B cell (primary cell): Measurements from ENCODE around the gene MAP4K4.

Experiments used
- CTCF ChIP-seq: fragments of 200-600 bp; IDR thresholded peaks from one replicate; pipeline ENCODE4 v1.8.0; 2022; ENCODE audit warnings: antibody characterized with exemption, mild to moderate bottlenecking
- EZH2 ChIP-seq: IDR thresholded peaks from 2 replicates; pipeline ENCODE4 v1.6.1; 2012; ENCODE audit warnings: borderline replicate concordance, low read depth, mild to moderate bottlenecking, moderate library complexity, low read length; ENCODE audit not compliant: insufficient read depth, poor library complexity, severe bottlenecking

- TF ChIP-seq CTCF (no peak), EZH2 (no peak)
Measured at GRCh38 chr2:101802329-101802728, 104.8 kb downstream of the MAP4K4 start.
